ENCODE data around the gene ULK2.

The ULK2 gene

GRCh38 chr17:19781488-19782458, 86.0 kb downstream of the ULK2 start:
- no peak overlapping the region for H3K27ac ChIP-seq (ENCODE audit: low read depth, low read length, poor library complexity, severe bottlenecking)
- H3K36me3 ChIP-seq (ENCODE audit: insufficient read depth, low read length) = no peaks in the 10 kb centered on the region

GRCh38 chr17:19780846-19781245, 86.9 kb downstream of the ULK2 start:
- Histone ChIP-seq H4K20me1 (ENCODE audit: insufficient read depth, low read length) (no peaks in the 10 kb centered on the region), H3K27me3 (ENCODE audit: insufficient read depth, low read length) (no peaks in the 10 kb centered on the region), H3K9me3 (ENCODE audit: low read length) (no peaks in the 10 kb centered on the region), H2AFZ (ENCODE audit: low read length) (no peak overlapping the region), H3K4me3 (ENCODE audit: low read depth, low read length, poor library complexity, severe bottlenecking) (no peak overlapping the region), H3K4me2 (ENCODE audit: low read length) (no peak overlapping the region), H3K36me3 (ENCODE audit: insufficient read depth, low read length) (no peaks in the 10 kb centered on the region), H3K9ac (ENCODE audit: low read length) (no peak overlapping the region), H3F3A (ENCODE audit: insufficient read depth, low read length) (no peaks in the 10 kb centered on the region), H3K79me2 (ENCODE audit: insufficient read depth, low read length) (no peaks in the 10 kb centered on the region), H3K4me1 (ENCODE audit: insufficient read depth, low read length, severe bottlenecking) (no peaks in the 10 kb centered on the region), H3K9me2 (ENCODE audit: low read depth, low read length) (no peaks in the 10 kb centered on the region), H3K27ac (ENCODE audit: low read depth, low read length, poor library complexity, severe bottlenecking) (no peak overlapping the region)
- no peak for TF ChIP-seq CTCF (IDR thresholded peaks at IDR 0.05; ENCODE audit: low read length)
- TF ChIP-seq EZH2 (IDR thresholded peaks at IDR 0.05; ENCODE audit: borderline replicate concordance, low read length) = no peak

More at GRCh38 chr17:19781488-19782458, 86.0 kb downstream of the ULK2 start:
- H3K9me2 ChIP-seq (ENCODE audit: low read depth, low read length) = no peaks in the 10 kb centered on the region
- H3K4me2 ChIP-seq (ENCODE audit: low read length) = no peak overlapping the region
- no peak overlapping the region for H2AFZ ChIP-seq (ENCODE audit: low read length)
- no peak overlapping the region for H3K9ac ChIP-seq (ENCODE audit: low read length)
- no peaks in the 10 kb centered on the region for H3F3A ChIP-seq (ENCODE audit: insufficient read depth, low read length)
- H3K79me2 ChIP-seq (ENCODE audit: insufficient read depth, low read length) = no peaks in the 10 kb centered on the region
- H3K4me3 ChIP-seq (ENCODE audit: low read depth, low read length, poor library complexity, severe bottlenecking) = no peak overlapping the region
- H3K9me3 ChIP-seq (ENCODE audit: low read length) = no peaks in the 10 kb centered on the region
- H3K27me3 ChIP-seq (ENCODE audit: insufficient read depth, low read length) = no peaks in the 10 kb centered on the region
- no peaks in the 10 kb centered on the region for H4K20me1 ChIP-seq (ENCODE audit: insufficient read depth, low read length)
- no peaks in the 10 kb centered on the region for H3K4me1 ChIP-seq (ENCODE audit: insufficient read depth, low read length, severe bottlenecking)
- no peak for TF ChIP-seq EZH2 (IDR thresholded peaks at IDR 0.05; ENCODE audit: borderline replicate concordance, low read length)
- no peak for TF ChIP-seq CTCF (IDR thresholded peaks at IDR 0.05; ENCODE audit: low read length)

- Histone ChIP-seq H3K27ac (ENCODE audit: low read depth, low read length, poor library complexity, severe bottlenecking) (no peak overlapping the region), H3K79me2 (ENCODE audit: insufficient read depth, low read length) (no peaks in the 10 kb centered on the region), H3K9ac (ENCODE audit: low read length) (no peak overlapping the region), H3K4me1 (ENCODE audit: insufficient read depth, low read length, severe bottlenecking) (no peaks in the 10 kb centered on the region), H3K36me3 (ENCODE audit: insufficient read depth, low read length) (no peaks in the 10 kb centered on the region), H3K4me3 (ENCODE audit: low read depth, low read length, poor library complexity, severe bottlenecking) (no peak overlapping the region), H3K9me2 (ENCODE audit: low read depth, low read length) (no peaks in the 10 kb centered on the region), H2AFZ (ENCODE audit: low read length) (no peak overlapping the region), H4K20me1 (ENCODE audit: insufficient read depth, low read length) (no peaks in the 10 kb centered on the region), H3K27me3 (ENCODE audit: insufficient read depth, low read length) (no peaks in the 10 kb centered on the region), H3F3A (ENCODE audit: insufficient read depth, low read length) (no peaks in the 10 kb centered on the region), H3K4me2 (ENCODE audit: low read length) (no peak overlapping the region), H3K9me3 (ENCODE audit: low read length) (no peaks in the 10 kb centered on the region)
- no peak for TF ChIP-seq EZH2 (IDR thresholded peaks at IDR 0.05; ENCODE audit: borderline replicate concordance, low read length)
- no peak for TF ChIP-seq CTCF (IDR thresholded peaks at IDR 0.05; ENCODE audit: low read length)
These were observed 94.2 kb downstream of the ULK2 start for GRCh38 chr17:19773534-19773933.

Data from OCI-LY1 (cell line).